ENCODE measurements around the gene PTPRA. TPM values are rescaled to one million over a fixed set of nuclear protein-coding genes. Genes with fewer than 3 reads are reported as not detected.

PTPRA gene
- total and polyA plus RNA-seq, 2 of the 13 experiments (the other 11 are each of a cell fraction or from before 2014, with no cell fraction given), result 47.2 to 127 TPM

- TF ChIP-seq, protein P1, sequence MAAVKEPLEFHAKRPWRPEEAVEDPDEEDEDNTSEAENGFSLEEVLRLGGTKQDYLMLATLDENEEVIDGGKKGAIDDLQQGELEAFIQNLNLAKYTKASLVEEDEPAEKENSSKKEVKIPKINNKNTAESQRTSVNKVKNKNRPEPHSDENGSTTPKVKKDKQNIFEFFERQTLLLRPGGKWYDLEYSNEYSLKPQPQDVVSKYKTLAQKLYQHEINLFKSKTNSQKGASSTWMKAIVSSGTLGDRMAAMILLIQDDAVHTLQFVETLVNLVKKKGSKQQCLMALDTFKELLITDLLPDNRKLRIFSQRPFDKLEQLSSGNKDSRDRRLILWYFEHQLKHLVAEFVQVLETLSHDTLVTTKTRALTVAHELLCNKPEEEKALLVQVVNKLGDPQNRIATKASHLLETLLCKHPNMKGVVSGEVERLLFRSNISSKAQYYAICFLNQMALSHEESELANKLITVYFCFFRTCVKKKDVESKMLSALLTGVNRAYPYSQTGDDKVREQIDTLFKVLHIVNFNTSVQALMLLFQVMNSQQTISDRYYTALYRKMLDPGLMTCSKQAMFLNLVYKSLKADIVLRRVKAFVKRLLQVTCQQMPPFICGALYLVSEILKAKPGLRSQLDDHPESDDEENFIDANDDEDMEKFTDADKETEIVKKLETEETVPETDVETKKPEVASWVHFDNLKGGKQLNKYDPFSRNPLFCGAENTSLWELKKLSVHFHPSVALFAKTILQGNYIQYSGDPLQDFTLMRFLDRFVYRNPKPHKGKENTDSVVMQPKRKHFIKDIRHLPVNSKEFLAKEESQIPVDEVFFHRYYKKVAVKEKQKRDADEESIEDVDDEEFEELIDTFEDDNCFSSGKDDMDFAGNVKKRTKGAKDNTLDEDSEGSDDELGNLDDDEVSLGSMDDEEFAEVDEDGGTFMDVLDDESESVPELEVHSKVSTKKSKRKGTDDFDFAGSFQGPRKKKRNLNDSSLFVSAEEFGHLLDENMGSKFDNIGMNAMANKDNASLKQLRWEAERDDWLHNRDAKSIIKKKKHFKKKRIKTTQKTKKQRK (IDR thresholded peaks at IDR 0.05; ENCODE audit: low read length), result no peak
- TF ChIP-seq NR2F1 (CRISPR knock-in tag; IDR thresholded peaks at IDR 0.05), result peak in 1 of 2 experiments; percentile 55; a peak in 1 of 4 replicates
- TF ChIP-seq CBX5 (CRISPR knock-in tag; IDR thresholded peaks at IDR 0.05; ENCODE audit: borderline replicate concordance), result peak; percentile 77
- TF ChIP-seq, protein P2, sequence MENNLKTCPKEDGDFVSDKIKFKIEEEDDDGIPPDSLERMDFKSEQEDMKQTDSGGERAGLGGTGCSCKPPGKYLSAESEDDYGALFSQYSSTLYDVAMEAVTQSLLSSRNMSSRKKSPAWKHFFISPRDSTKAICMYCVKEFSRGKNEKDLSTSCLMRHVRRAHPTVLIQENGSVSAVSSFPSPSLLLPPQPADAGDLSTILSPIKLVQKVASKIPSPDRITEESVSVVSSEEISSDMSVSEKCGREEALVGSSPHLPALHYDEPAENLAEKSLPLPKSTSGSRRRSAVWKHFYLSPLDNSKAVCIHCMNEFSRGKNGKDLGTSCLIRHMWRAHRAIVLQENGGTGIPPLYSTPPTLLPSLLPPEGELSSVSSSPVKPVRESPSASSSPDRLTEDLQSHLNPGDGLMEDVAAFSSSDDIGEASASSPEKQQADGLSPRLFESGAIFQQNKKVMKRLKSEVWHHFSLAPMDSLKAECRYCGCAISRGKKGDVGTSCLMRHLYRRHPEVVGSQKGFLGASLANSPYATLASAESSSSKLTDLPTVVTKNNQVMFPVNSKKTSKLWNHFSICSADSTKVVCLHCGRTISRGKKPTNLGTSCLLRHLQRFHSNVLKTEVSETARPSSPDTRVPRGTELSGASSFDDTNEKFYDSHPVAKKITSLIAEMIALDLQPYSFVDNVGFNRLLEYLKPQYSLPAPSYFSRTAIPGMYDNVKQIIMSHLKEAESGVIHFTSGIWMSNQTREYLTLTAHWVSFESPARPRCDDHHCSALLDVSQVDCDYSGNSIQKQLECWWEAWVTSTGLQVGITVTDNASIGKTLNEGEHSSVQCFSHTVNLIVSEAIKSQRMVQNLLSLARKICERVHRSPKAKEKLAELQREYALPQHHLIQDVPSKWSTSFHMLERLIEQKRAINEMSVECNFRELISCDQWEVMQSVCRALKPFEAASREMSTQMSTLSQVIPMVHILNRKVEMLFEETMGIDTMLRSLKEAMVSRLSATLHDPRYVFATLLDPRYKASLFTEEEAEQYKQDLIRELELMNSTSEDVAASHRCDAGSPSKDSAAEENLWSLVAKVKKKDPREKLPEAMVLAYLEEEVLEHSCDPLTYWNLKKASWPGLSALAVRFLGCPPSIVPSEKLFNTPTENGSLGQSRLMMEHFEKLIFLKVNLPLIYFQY (CRISPR knock-in tag; IDR thresholded peaks at IDR 0.05; ENCODE audit: borderline replicate concordance), result peak; percentile 77; the same call in 1 of the 2 replicates
- TF ChIP-seq REPIN1 (CRISPR knock-in tag; IDR thresholded peaks at IDR 0.05; ENCODE audit: borderline replicate concordance, low read depth), result peak; percentile 83
- TF ChIP-seq, protein P3, sequence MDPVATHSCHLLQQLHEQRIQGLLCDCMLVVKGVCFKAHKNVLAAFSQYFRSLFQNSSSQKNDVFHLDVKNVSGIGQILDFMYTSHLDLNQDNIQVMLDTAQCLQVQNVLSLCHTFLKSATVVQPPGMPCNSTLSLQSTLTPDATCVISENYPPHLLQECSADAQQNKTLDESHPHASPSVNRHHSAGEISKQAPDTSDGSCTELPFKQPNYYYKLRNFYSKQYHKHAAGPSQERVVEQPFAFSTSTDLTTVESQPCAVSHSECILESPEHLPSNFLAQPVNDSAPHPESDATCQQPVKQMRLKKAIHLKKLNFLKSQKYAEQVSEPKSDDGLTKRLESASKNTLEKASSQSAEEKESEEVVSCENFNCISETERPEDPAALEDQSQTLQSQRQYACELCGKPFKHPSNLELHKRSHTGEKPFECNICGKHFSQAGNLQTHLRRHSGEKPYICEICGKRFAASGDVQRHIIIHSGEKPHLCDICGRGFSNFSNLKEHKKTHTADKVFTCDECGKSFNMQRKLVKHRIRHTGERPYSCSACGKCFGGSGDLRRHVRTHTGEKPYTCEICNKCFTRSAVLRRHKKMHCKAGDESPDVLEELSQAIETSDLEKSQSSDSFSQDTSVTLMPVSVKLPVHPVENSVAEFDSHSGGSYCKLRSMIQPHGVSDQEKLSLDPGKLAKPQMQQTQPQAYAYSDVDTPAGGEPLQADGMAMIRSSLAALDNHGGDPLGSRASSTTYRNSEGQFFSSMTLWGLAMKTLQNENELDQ (CRISPR knock-in tag; IDR thresholded peaks at IDR 0.05; ENCODE audit: borderline replicate concordance), result peak; percentile 84
- TF ChIP-seq ETV6 (CRISPR knock-in tag; conservative IDR thresholded peaks at IDR 0.05), result peak; percentile 96
- TF ChIP-seq ZNF883 (CRISPR knock-in tag; IDR thresholded peaks at IDR 0.05; ENCODE audit: not compliant biosample characterization), result peak; percentile 99
- peak; percentile 60 for TF ChIP-seq PAXIP1 (CRISPR knock-in tag; conservative IDR thresholded peaks at IDR 0.05)
- TF ChIP-seq, protein P4, sequence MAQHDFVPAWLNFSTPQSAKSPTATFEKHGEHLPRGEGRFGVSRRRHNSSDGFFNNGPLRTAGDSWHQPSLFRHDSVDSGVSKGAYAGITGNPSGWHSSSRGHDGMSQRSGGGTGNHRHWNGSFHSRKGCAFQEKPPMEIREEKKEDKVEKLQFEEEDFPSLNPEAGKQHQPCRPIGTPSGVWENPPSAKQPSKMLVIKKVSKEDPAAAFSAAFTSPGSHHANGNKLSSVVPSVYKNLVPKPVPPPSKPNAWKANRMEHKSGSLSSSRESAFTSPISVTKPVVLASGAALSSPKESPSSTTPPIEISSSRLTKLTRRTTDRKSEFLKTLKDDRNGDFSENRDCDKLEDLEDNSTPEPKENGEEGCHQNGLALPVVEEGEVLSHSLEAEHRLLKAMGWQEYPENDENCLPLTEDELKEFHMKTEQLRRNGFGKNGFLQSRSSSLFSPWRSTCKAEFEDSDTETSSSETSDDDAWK (CRISPR knock-in tag; IDR thresholded peaks at IDR 0.05), result no peak
Observed at GRCh38 chr20:2840138-2840966, 32.9 kb upstream of the PTPRA start, which contains the start of the genes PCED1A and VPS16 (continued).
